Parathyroid adenoma (tissue), 2 donors: ENCODE measurements around the gene ME2.

Experiments
- H2AFZ ChIP-seq: fragments of 300-600 bp; sonication (generic); one replicate; pipeline ENCODE4 v1.7.0; 2017; ENCODE audit warnings: antibody characterized with exemption, mild to moderate bottlenecking
- H3K27ac ChIP-seq: fragments of 300-600 bp; sonication (generic); one replicate; pipeline ENCODE4 v1.7.0; 2017
- H3K27me3 ChIP-seq: fragments of 300-600 bp; sonication (generic); one replicate; pipeline ENCODE4 v1.7.0; 2017; ENCODE audit warnings: low read length; ENCODE audit not compliant: control insufficient read depth, insufficient read depth
- H3K36me3 ChIP-seq: fragments of 300-600 bp; sonication (generic); one replicate; pipeline ENCODE4 v1.7.0; 2017; ENCODE audit warnings: low read length; ENCODE audit not compliant: control insufficient read depth, insufficient read depth
- H3K4me1 ChIP-seq: fragments of 300-600 bp; sonication (generic); one replicate; pipeline ENCODE4 v1.7.0; 2017; ENCODE audit warnings: control low read depth
- H3K4me2 ChIP-seq: fragments of 300-600 bp; sonication (generic); one replicate; pipeline ENCODE4 v1.7.0; 2017; ENCODE audit warnings: low read length
- H3K4me3 ChIP-seq: fragments of 300-600 bp; sonication (generic); one replicate; pipeline ENCODE4 v1.7.0; 2017; ENCODE audit warnings: low read depth, low read length
- H3K79me2 ChIP-seq: fragments of 300-600 bp; sonication (generic); one replicate; pipeline ENCODE4 v1.7.0; 2017; ENCODE audit warnings: control low read depth
- H3K9ac ChIP-seq: fragments of 300-600 bp; sonication (generic); one replicate; pipeline ENCODE4 v1.7.0; 2017; ENCODE audit warnings: mild to moderate bottlenecking
- H3K9me3 ChIP-seq: fragments of 300-600 bp; sonication (generic); one replicate; pipeline ENCODE4 v1.7.0; 2017; ENCODE audit warnings: low read length; ENCODE audit not compliant: control insufficient read depth
- CTCF ChIP-seq: fragments of 300-600 bp; sonication (generic); IDR thresholded peaks from one replicate; pipeline ENCODE4 v1.7.0; 2017; ENCODE audit warnings: antibody characterized with exemption, mild to moderate bottlenecking
- donor health status: primary hyperparathyroidism.

Gene ME2

DNA sequence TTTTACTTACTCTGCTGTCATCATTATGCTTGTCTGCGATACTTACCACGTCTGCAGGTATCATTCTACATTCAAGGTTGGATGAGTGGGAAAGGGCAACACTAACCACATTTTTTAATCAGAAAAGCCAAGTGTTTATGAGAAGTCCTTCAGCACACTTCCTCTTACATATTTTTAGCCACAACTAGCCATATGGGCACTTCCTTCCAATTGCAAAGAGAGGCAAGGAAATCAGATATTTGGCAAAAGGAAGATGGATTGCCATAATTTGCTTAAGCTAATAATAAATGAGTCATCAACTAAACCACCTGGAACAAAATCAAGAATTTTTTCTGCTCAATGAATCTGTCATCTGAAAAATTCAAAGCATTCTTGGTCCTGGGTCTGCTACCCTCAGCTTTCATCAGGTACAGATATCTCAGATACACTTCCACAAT is 42.4 kb upstream of the ME2 start:
- peaks cover 3% of the 10 kb centered on the region for H3K4me1 ChIP-seq
- H3K27ac ChIP-seq, result no peak overlapping the region
- H3K79me2 ChIP-seq, result no peaks in the 10 kb centered on the region
- no peaks in the 10 kb centered on the region for H3K27me3 ChIP-seq
- H2AFZ ChIP-seq, result peak overlapping the region; percentile 4
- H3K9ac ChIP-seq, result no peak overlapping the region
- no peak for TF ChIP-seq CTCF
- no peaks in the 10 kb centered on the region for H3K9me3 ChIP-seq
- H3K4me3 ChIP-seq, result no peak overlapping the region
- no peak overlapping the region for H3K4me2 ChIP-seq
- H3K36me3 ChIP-seq, result no peaks in the 10 kb centered on the region

GRCh38 chr18:50839341-50839740 is 39.6 kb upstream of the ME2 start:
- no peaks in the 10 kb centered on the region for H3K27me3 ChIP-seq
- peaks cover 3% of the 10 kb centered on the region for H3K4me1 ChIP-seq
- no peak overlapping the region for H3K27ac ChIP-seq
- no peak overlapping the region for H3K4me3 ChIP-seq
- H2AFZ ChIP-seq, result no peak overlapping the region
- H3K4me2 ChIP-seq, result no peak overlapping the region
- H3K9ac ChIP-seq, result no peak overlapping the region
- H3K9me3 ChIP-seq, result no peaks in the 10 kb centered on the region
- no peaks in the 10 kb centered on the region for H3K79me2 ChIP-seq
- TF ChIP-seq CTCF, result no peak
- no peaks in the 10 kb centered on the region for H3K36me3 ChIP-seq

- Histone ChIP-seq H3K4me2 (no peak overlapping the region), H3K9me3 (no peaks in the 10 kb centered on the region), H3K36me3 (no peaks in the 10 kb centered on the region), H3K27ac (no peak overlapping the region), H3K4me3 (no peak overlapping the region), H3K4me1 (peaks cover 3% of the 10 kb centered on the region), H2AFZ (no peak overlapping the region), H3K9ac (no peak overlapping the region), H3K27me3 (no peaks in the 10 kb centered on the region), H3K79me2 (no peaks in the 10 kb centered on the region)
- no peak for TF ChIP-seq CTCF
Observed at GRCh38 chr18:50839996-50840395, 38.9 kb upstream of the ME2 start.

- no peak overlapping the region for H2AFZ ChIP-seq
- H3K4me2 ChIP-seq, result no peak overlapping the region
- H3K4me1 ChIP-seq, result no peaks in the 10 kb centered on the region
- no peaks in the 10 kb centered on the region for H3K27me3 ChIP-seq
- no peaks in the 10 kb centered on the region for H3K79me2 ChIP-seq
- no peak for TF ChIP-seq CTCF
- no peak overlapping the region for H3K4me3 ChIP-seq
- H3K9ac ChIP-seq, result no peak overlapping the region
- no peaks in the 10 kb centered on the region for H3K9me3 ChIP-seq
- no peaks in the 10 kb centered on the region for H3K36me3 ChIP-seq
- H3K27ac ChIP-seq, result no peak overlapping the region
Observed at GRCh38 chr18:50842846-50843245, 36.1 kb upstream of the ME2 start.

DNA sequence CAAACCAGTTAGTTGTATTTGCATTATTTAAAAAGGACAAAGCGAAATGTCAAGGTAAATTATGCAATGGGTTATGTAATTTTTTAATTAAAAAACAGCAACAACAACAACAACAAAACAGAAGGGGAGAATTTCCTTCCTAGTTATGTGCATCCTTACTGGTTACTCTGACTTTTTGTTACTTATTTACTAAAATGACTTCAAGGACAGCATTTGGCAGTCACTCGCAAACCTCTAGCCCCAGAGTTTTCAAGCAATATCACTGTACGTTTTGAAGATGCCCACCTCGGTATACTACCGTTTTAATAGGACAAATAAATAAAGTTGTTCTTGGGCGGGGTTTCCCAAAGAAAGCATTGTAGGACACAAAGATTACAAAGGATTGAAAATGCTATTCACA is 34.4 kb upstream of the ME2 start:
- H3K4me2 ChIP-seq, result no peak overlapping the region
- no peaks in the 10 kb centered on the region for H3K36me3 ChIP-seq
- H3K9ac ChIP-seq, result no peak overlapping the region
- no peak overlapping the region for H3K27ac ChIP-seq
- no peaks in the 10 kb centered on the region for H3K4me1 ChIP-seq
- no peak overlapping the region for H3K4me3 ChIP-seq
- no peak for TF ChIP-seq CTCF
- no peaks in the 10 kb centered on the region for H3K79me2 ChIP-seq
- no peaks in the 10 kb centered on the region for H3K27me3 ChIP-seq
- H2AFZ ChIP-seq, result no peak overlapping the region
- H3K9me3 ChIP-seq, result no peaks in the 10 kb centered on the region
